Glomerular visceral epithelial cell (primary cell): ENCODE measurements around the gene FOXJ3.
"Not testable (repeated sequence)": the region's sequence is repeated elsewhere in the genome, so short reads cannot be mapped to it uniquely, and the experiment has no call there.

Source experiments
- DNase-seq: peaks from one replicate; pipeline ENCODE4 v3.0.0-alpha.2; 2016; ENCODE audit errors: extremely low spot score

The FOXJ3 gene

GRCh38 chr1:42251042-42251441 is 84.0 kb downstream of the FOXJ3 start:
- no peak for DNase-seq

- DNase-seq = no peak
Measured at GRCh38 chr1:42250164-42250563, 84.9 kb downstream of the FOXJ3 start.

- no peak for DNase-seq
Measured at GRCh38 chr1:42240966-42241755, 93.9 kb downstream of the FOXJ3 start.

GRCh38 chr1:42239555-42239954 is 95.5 kb downstream of the FOXJ3 start:
- DNase-seq = no peak

GRCh38 chr1:42239041-42239440 is 96.0 kb downstream of the FOXJ3 start:
- DNase-seq = no peak

- DNase-seq = no peak
Measured at GRCh38 chr1:42231253-42231652, 103.8 kb downstream of the FOXJ3 start.

GRCh38 chr1:42228938-42229337 is 106.1 kb downstream of the FOXJ3 start:
- no peak for DNase-seq

- no peak for DNase-seq
Measured at GRCh38 chr1:42223036-42223435, 112.0 kb downstream of the FOXJ3 start.

GRCh38 chr1:42221952-42222606 is 113.0 kb downstream of the FOXJ3 start:
- peak; percentile 32 for DNase-seq

GRCh38 chr1:42221456-42221855 is 113.6 kb downstream of the FOXJ3 start:
- no peak for DNase-seq

- no peak for DNase-seq
Measured at GRCh38 chr1:42219627-42220026, 115.4 kb downstream of the FOXJ3 start.

GRCh38 chr1:42214447-42214871 is 120.6 kb downstream of the FOXJ3 start:
- DNase-seq = peak; percentile 57

- no peak for DNase-seq
Measured at GRCh38 chr1:42211224-42211623, 123.8 kb downstream of the FOXJ3 start.

GRCh38 chr1:42210421-42211133 is 124.5 kb downstream of the FOXJ3 start:
- DNase-seq = no peak

- no peak for DNase-seq
Measured at GRCh38 chr1:42209526-42210251, 125.3 kb downstream of the FOXJ3 start.

GRCh38 chr1:42206930-42207329 is 128.1 kb downstream of the FOXJ3 start:
- DNase-seq = not testable (repeated sequence)

GRCh38 chr1:42206164-42206563 is 128.9 kb downstream of the FOXJ3 start:
- no peak for DNase-seq

GRCh38 chr1:42201986-42202385 is 133.0 kb downstream of the FOXJ3 start:
- DNase-seq = no peak

GRCh38 chr1:42198251-42198650 is 136.8 kb downstream of the FOXJ3 start:
- no peak for DNase-seq

GRCh38 chr1:42195841-42196240 is 139.2 kb downstream of the FOXJ3 start:
- DNase-seq = no peak

GRCh38 chr1:42192106-42192505 is 142.9 kb downstream of the FOXJ3 start:
- DNase-seq = no peak

- DNase-seq = no peak
Measured at GRCh38 chr1:42191319-42191718, 143.7 kb downstream of the FOXJ3 start.
